HL-60 (cell line): ENCODE results near the gene PTRHD1.

ENCODE experiments used
- CTCF ChIP-seq: IDR thresholded peaks from one replicate; pipeline ENCODE4 v1.5.1; 2011; ENCODE audit warnings: low read length, control low read depth, inconsistent platforms; ENCODE audit not compliant: insufficient read depth
- GABPA ChIP-seq: IDR thresholded peaks from 2 replicates; pipeline ENCODE4 v1.6.1; 2012; ENCODE audit warnings: low read depth
- POLR2AphosphoS5 ChIP-seq: IDR thresholded peaks from 2 replicates; pipeline ENCODE4 v1.6.1; 2012; ENCODE audit warnings: low read depth
- REST ChIP-seq: IDR thresholded peaks from 2 replicates; pipeline ENCODE4 v1.6.1; 2012; ENCODE audit warnings: low read depth; ENCODE audit not compliant: insufficient replicate concordance

- TF ChIP-seq CTCF = no peak
- TF ChIP-seq POLR2AphosphoS5 = no peak
- no peak for TF ChIP-seq GABPA
- no peak for TF ChIP-seq REST
Observed at GRCh38 chr2:24822049-24822706, 29.0 kb upstream of the PTRHD1 start.
